NCI-H2196 (cell line): Measurements from ENCODE around the gene RBM5.

Experiments
- DNase-seq: peaks from one replicate; lab custom pipeline; 2025; ENCODE audit not compliant: unreplicated experiment; lab: John Stamatoyannopoulos, UW

Gene RBM5

GRCh38 chr3:50121072-50122032 lies 32.6 kb downstream of the RBM5 start:
- DNase-seq, result peak; percentile 63

GRCh38 chr3:50122071-50122470 lies 33.4 kb downstream of the RBM5 start:
- DNase-seq, result no peak

GRCh38 chr3:50122661-50123391 lies 34.1 kb downstream of the RBM5 start:
- no peak for DNase-seq

GRCh38 chr3:50123394-50124051 lies 34.8 kb downstream of the RBM5 start:
- no peak for DNase-seq

- DNase-seq, result no peak
Measured at GRCh38 chr3:50124052-50124799, 35.5 kb downstream of the RBM5 start.

- DNase-seq, result no peak
Measured at GRCh38 chr3:50124800-50125178, 36.1 kb downstream of the RBM5 start.

GRCh38 chr3:50125541-50126286 lies 37.0 kb downstream of the RBM5 start:
- DNase-seq, result no peak

- no peak for DNase-seq
Measured at GRCh38 chr3:50126287-50127211, 37.8 kb downstream of the RBM5 start.

- no peak for DNase-seq
Measured at GRCh38 chr3:50127251-50127691, 38.6 kb downstream of the RBM5 start.

GRCh38 chr3:50128001-50128400 lies 39.3 kb downstream of the RBM5 start:
- no peak for DNase-seq

GRCh38 chr3:50130436-50130835 lies 41.7 kb downstream of the RBM5 start:
- DNase-seq, result no peak

GRCh38 chr3:50132421-50133282 lies 43.9 kb downstream of the RBM5 start:
- no peak for DNase-seq

GRCh38 chr3:50133283-50133615 lies 44.5 kb downstream of the RBM5 start:
- no peak for DNase-seq

- DNase-seq, result no peak
Measured at GRCh38 chr3:50134367-50134766, 45.6 kb downstream of the RBM5 start.

- DNase-seq, result no peak
Measured at GRCh38 chr3:50135964-50136363, 47.2 kb downstream of the RBM5 start.

GRCh38 chr3:50136714-50137405 lies 48.1 kb downstream of the RBM5 start:
- no peak for DNase-seq

GRCh38 chr3:50137531-50137930 lies 48.8 kb downstream of the RBM5 start:
- DNase-seq, result no peak
